ENCODE data around the gene WBP1.

- TF ChIP-seq CTCF (conservative IDR thresholded peaks at IDR 0.05; ENCODE audit: low read length): no peak
- TF ChIP-seq EZH2phosphoT487 (IDR thresholded peaks at IDR 0.05; ENCODE audit: borderline replicate concordance): no peak
These were observed 43.8 kb upstream of the WBP1 start for GRCh38 chr2:74414441-74414840.
